Measurements from ENCODE around the gene FAT1.

The FAT1 gene

GRCh38 chr4:186596346-186596745 is 127.3 kb downstream of the FAT1 start:
- no peak for TF ChIP-seq CTCF (IDR thresholded peaks at IDR 0.05; ENCODE audit: low read length, missing control alignments)
- DNase-seq (ENCODE audit: low read depth), result no peak
- H3K4me3 ChIP-seq (replicated peaks; ENCODE audit: low read depth, low read length), result no peak overlapping the region

GRCh38 chr4:186593587-186593973 is 130.1 kb downstream of the FAT1 start:
- H3K4me3 ChIP-seq (replicated peaks; ENCODE audit: low read depth, low read length), result no peak overlapping the region
- TF ChIP-seq CTCF (IDR thresholded peaks at IDR 0.05; ENCODE audit: low read length, missing control alignments), result no peak
- no peak for DNase-seq (ENCODE audit: low read depth)

- H3K4me3 ChIP-seq (replicated peaks; ENCODE audit: low read depth, low read length), result no peak overlapping the region
- no peak for TF ChIP-seq CTCF (IDR thresholded peaks at IDR 0.05; ENCODE audit: low read length, missing control alignments)
- no peak for DNase-seq (ENCODE audit: low read depth)
Measured at GRCh38 chr4:186592966-186593586, 130.6 kb downstream of the FAT1 start.

GRCh38 chr4:186592445-186592844 is 131.2 kb downstream of the FAT1 start:
- no peak for TF ChIP-seq CTCF (IDR thresholded peaks at IDR 0.05; ENCODE audit: low read length, missing control alignments)
- no peak for DNase-seq (ENCODE audit: low read depth)
- no peak overlapping the region for H3K4me3 ChIP-seq (replicated peaks; ENCODE audit: low read depth, low read length)

- H3K4me3 ChIP-seq (replicated peaks; ENCODE audit: low read depth, low read length), result no peak overlapping the region
- DNase-seq (ENCODE audit: low read depth), result no peak
- TF ChIP-seq CTCF (IDR thresholded peaks at IDR 0.05; ENCODE audit: low read length, missing control alignments), result no peak
Measured at GRCh38 chr4:186591651-186592050, 132.0 kb downstream of the FAT1 start.

GRCh38 chr4:186588503-186588902 is 135.2 kb downstream of the FAT1 start:
- no peak overlapping the region for H3K4me3 ChIP-seq (replicated peaks; ENCODE audit: low read depth, low read length)
- DNase-seq (ENCODE audit: low read depth), result no peak
- no peak for TF ChIP-seq CTCF (IDR thresholded peaks at IDR 0.05; ENCODE audit: low read length, missing control alignments)

- DNase-seq (ENCODE audit: low read depth), result peak; percentile 81
- peak; percentile 92 for TF ChIP-seq CTCF (IDR thresholded peaks at IDR 0.05; ENCODE audit: low read length, missing control alignments)
Measured at GRCh38 chr4:186587416-186588018, 136.1 kb downstream of the FAT1 start.

More at GRCh38 chr4:186587416-186588018, 136.1 kb downstream of the FAT1 start:
- no peak overlapping the region for H3K4me3 ChIP-seq (replicated peaks; ENCODE audit: low read depth, low read length)

All from fibroblast of pulmonary artery (primary cell).